Astrocyte (in vitro differentiated cells and primary cell): ENCODE results near the gene BCAR3.

Experiments used
- EZH2 ChIP-seq: IDR thresholded peaks from 2 replicates; pipeline ENCODE4 v1.6.1; 2012; ENCODE audit warnings: mild to moderate bottlenecking, low read length, inconsistent platforms; ENCODE audit not compliant: insufficient read depth
- TF ChIP-seq, protein P1 (sequence below): IDR thresholded peaks from 2 replicates; pipeline ENCODE4 v1.5.1; 2011; ENCODE audit warnings: low read depth, mild to moderate bottlenecking, inconsistent platforms, low read length, moderate library complexity; ENCODE audit not compliant: insufficient read depth

DNA sequence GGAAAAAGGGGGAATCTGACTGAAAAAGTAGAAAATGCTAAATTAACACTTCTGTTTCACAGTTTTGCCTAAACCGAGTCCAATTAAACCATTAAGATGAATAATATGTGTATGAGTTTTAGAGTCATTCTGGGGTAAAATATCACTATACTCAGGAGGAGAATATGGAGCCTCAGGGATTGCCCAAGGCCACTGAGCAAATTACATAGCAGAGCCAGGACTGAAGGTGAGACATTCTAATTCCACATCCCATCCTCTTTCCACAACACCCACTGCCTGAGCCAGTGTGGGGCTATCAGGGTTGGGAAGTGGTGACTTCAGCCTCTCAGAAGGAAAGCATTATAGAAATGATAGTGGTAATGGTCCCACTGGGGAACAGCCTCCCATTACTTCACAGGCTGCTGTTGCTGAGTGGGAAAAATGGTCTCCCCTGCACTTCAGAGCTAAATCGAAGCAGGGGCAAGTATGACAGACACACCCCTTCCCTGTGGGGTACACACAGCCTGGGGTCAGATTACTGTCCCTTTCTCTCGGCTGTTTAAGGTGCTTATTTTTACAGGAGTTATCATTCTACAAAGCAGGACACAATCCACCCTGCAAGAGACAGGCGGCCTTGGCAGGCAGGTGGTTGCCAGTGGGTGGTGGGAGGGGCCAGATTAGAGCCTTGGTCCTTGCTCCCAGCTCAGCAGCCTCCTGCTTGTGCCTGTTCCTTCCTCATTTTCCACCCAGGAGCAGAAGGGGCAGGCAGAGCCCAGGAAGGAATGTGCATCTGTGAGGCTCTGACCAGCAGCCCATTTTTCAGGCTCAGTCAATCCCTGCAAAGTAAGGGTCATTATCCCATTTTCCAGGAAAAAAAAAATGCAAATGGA is 9.5 kb upstream of the BCAR3 start:
- TF ChIP-seq, protein P1, sequence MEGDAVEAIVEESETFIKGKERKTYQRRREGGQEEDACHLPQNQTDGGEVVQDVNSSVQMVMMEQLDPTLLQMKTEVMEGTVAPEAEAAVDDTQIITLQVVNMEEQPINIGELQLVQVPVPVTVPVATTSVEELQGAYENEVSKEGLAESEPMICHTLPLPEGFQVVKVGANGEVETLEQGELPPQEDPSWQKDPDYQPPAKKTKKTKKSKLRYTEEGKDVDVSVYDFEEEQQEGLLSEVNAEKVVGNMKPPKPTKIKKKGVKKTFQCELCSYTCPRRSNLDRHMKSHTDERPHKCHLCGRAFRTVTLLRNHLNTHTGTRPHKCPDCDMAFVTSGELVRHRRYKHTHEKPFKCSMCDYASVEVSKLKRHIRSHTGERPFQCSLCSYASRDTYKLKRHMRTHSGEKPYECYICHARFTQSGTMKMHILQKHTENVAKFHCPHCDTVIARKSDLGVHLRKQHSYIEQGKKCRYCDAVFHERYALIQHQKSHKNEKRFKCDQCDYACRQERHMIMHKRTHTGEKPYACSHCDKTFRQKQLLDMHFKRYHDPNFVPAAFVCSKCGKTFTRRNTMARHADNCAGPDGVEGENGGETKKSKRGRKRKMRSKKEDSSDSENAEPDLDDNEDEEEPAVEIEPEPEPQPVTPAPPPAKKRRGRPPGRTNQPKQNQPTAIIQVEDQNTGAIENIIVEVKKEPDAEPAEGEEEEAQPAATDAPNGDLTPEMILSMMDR = no peak
- TF ChIP-seq EZH2 = no peak
